ENCODE measurements around the gene ATG4C.
"Not testable (repeated sequence)": the region's sequence is repeated elsewhere in the genome, so short reads cannot be mapped to it uniquely, and the experiment has no call there.

The ATG4C gene

DNA sequence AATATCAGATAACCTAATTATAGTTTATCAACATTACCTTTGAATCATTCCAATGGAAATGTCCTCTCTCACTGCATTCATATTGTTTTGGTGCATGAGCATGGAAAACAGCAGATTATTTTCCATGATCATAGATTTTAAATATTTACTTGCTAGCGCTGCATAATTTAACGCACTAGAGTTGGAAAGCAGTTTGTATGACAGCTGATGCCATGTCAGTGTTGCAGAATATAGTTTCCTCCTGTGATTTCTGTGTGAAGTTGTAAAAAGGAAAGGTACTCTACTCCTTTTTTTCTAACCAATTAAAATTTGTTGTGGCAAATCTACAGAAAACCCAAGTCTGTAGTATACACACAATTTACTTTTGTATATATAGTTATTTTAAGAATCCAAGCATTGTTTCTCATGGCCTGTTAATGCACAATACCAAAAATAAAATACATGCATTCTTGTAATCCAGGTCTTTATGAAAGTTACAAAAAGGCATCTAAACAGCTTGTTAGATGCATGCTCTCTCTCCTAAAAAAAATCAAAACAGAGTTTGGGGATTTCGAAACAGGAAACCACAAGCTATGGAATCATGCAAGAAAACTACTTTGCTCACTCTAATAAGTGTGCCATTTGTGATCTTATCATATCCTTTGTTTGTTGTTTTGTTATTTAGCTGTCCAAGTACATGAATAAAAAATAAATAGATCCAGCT, 1.9 kb upstream of the ATG4C start:
- no peaks in the 10 kb centered on the region for H4K20me1 ChIP-seq (ENCODE audit: insufficient read depth, low read length)
- H3K9me2 ChIP-seq (ENCODE audit: low read depth, low read length) = no peaks in the 10 kb centered on the region
- no peak overlapping the region for H3K27ac ChIP-seq (ENCODE audit: low read depth, low read length, poor library complexity, severe bottlenecking)

DNA sequence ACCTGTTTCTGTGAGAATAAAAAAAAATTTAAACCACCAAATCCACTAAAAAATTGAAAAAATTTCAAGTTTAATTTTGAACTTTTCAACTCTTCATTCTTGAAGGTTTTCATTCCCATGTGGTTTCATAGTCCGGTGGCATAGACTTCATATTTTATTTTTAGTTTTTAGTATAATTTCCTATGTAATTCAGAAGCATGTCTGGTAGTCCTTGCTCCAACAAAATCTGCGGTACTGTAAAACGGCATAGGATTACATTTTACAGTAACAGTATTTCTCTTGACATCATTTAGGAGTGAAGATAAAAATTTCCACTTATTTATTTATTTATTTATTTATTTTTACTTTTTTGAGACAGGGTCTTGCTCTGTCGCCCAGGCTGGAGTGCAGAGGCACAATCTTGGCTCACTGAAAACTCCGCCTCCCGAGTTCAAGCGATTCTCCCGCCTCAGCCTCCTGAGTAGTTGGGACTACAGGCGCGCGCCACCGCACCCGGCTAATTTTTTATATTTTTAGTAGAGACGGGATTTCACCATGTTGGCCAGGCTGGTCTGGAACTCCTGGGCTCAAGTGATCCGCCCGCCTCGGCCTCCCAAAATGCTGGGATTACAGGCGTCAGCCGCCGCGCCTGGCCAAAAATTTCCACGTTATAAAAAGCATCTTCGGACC, 1.3 kb upstream of the ATG4C start:
- not testable (repeated sequence) for H3F3A ChIP-seq (ENCODE audit: insufficient read depth, low read length); H3K27me3 ChIP-seq (ENCODE audit: insufficient read depth, low read length); H3K9me2 ChIP-seq (ENCODE audit: low read depth, low read length); H4K20me1 ChIP-seq (ENCODE audit: insufficient read depth, low read length); H3K9ac ChIP-seq (ENCODE audit: low read length); H3K27ac ChIP-seq (ENCODE audit: low read depth, low read length, poor library complexity, severe bottlenecking); H3K9me3 ChIP-seq (ENCODE audit: low read length); H2AFZ ChIP-seq (ENCODE audit: low read length); H3K36me3 ChIP-seq (ENCODE audit: insufficient read depth, low read length); H3K4me2 ChIP-seq (ENCODE audit: low read length)
- H3K4me1 ChIP-seq (ENCODE audit: insufficient read depth, low read length, severe bottlenecking) = peaks cover 30% of the 10 kb centered on the region
- peak overlapping the region; percentile 87 for H3K4me3 ChIP-seq (ENCODE audit: low read depth, low read length, poor library complexity, severe bottlenecking)
- peaks cover 31% of the 10 kb centered on the region for H3K79me2 ChIP-seq (ENCODE audit: insufficient read depth, low read length)

More for the DNA sequence above, 1.9 kb upstream of the ATG4C start:
- Histone ChIP-seq H3K9me3 (ENCODE audit: low read length) (no peaks in the 10 kb centered on the region), H3K4me3 (ENCODE audit: low read depth, low read length, poor library complexity, severe bottlenecking) (no peak overlapping the region), H2AFZ (ENCODE audit: low read length) (no peak overlapping the region; the same call in 1 of the 2 replicates), H3K4me2 (ENCODE audit: low read length) (no peak overlapping the region), H3F3A (ENCODE audit: insufficient read depth, low read length) (no peaks in the 10 kb centered on the region), H3K27me3 (ENCODE audit: insufficient read depth, low read length) (no peaks in the 10 kb centered on the region), H3K36me3 (ENCODE audit: insufficient read depth, low read length) (no peaks in the 10 kb centered on the region), H3K9ac (ENCODE audit: low read length) (no peak overlapping the region), H3K4me1 (ENCODE audit: insufficient read depth, low read length, severe bottlenecking) (peaks cover 24% of the 10 kb centered on the region), H3K79me2 (ENCODE audit: insufficient read depth, low read length) (peaks cover 24% of the 10 kb centered on the region)
- TF ChIP-seq, protein P1, sequence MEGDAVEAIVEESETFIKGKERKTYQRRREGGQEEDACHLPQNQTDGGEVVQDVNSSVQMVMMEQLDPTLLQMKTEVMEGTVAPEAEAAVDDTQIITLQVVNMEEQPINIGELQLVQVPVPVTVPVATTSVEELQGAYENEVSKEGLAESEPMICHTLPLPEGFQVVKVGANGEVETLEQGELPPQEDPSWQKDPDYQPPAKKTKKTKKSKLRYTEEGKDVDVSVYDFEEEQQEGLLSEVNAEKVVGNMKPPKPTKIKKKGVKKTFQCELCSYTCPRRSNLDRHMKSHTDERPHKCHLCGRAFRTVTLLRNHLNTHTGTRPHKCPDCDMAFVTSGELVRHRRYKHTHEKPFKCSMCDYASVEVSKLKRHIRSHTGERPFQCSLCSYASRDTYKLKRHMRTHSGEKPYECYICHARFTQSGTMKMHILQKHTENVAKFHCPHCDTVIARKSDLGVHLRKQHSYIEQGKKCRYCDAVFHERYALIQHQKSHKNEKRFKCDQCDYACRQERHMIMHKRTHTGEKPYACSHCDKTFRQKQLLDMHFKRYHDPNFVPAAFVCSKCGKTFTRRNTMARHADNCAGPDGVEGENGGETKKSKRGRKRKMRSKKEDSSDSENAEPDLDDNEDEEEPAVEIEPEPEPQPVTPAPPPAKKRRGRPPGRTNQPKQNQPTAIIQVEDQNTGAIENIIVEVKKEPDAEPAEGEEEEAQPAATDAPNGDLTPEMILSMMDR (IDR thresholded peaks at IDR 0.05; ENCODE audit: low read length) = no peak
- TF ChIP-seq EZH2 (IDR thresholded peaks at IDR 0.05; ENCODE audit: borderline replicate concordance, low read length) = no peak

DNA sequence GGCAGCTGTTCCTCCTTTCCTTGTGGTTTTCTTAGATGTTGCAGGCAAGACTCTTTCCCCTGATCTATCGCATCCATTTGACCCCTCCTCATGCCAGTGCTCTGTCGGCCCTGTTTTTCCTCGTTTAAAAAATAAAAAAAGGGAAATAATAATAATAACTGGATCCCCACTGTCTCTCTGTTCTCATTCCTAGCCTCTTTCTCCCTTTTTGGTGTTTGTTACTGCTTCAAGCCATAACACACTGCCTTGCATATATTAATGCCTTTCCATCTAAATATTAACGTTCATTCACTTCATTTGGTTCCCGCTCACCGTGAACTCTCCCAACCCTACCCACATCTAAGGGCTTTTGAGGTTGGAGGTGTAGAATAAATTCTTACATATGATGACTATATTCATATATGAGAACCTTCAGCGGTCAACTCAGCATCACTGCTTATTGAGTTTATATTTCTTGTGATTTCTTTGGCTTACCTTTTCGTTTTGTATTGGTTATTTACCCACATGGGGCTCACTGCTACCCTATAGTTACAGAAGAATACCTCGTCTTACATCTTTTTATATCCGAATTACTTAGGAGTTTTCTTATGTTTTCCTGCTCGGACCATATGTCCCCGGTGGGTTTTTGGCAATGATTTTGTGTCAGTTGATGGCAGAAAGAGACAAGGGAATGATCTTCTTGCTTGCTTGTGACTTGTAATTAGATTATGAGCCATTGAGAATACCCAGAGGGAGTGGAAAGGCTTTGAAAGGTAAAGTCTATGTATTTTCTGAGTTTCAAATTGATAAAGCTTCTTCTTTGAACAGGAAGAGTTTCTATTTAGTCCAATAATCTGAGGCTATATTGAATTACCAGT, 805 bp downstream of the ATG4C start:
- TF ChIP-seq, protein P1 (IDR thresholded peaks at IDR 0.05; ENCODE audit: low read length) = no peak
- no peaks in the 10 kb centered on the region for H3K27me3 ChIP-seq (ENCODE audit: insufficient read depth, low read length)
- H3K9me3 ChIP-seq (ENCODE audit: low read length) = no peaks in the 10 kb centered on the region
- H3F3A ChIP-seq (ENCODE audit: insufficient read depth, low read length) = no peaks in the 10 kb centered on the region
- 0 out of 2 replicates have a peak overlapping the region, but pooled peaks have one; percentile 48 for H2AFZ ChIP-seq (ENCODE audit: low read length)
- H3K4me1 ChIP-seq (ENCODE audit: insufficient read depth, low read length, severe bottlenecking) = peaks cover 30% of the 10 kb centered on the region
- H3K9ac ChIP-seq (ENCODE audit: low read length) = peak overlapping the region; percentile 94
- peak overlapping the region; percentile 82 for H3K27ac ChIP-seq (ENCODE audit: low read depth, low read length, poor library complexity, severe bottlenecking)
- H3K9me2 ChIP-seq (ENCODE audit: low read depth, low read length) = no peaks in the 10 kb centered on the region
- peak overlapping the region; percentile 87 for H3K4me3 ChIP-seq (ENCODE audit: low read depth, low read length, poor library complexity, severe bottlenecking)
- H3K79me2 ChIP-seq (ENCODE audit: insufficient read depth, low read length) = peaks cover 47% of the 10 kb centered on the region
- H4K20me1 ChIP-seq (ENCODE audit: insufficient read depth, low read length) = no peaks in the 10 kb centered on the region
- H3K36me3 ChIP-seq (ENCODE audit: insufficient read depth, low read length) = no peaks in the 10 kb centered on the region
- peak overlapping the region; percentile 88 for H3K4me2 ChIP-seq (ENCODE audit: low read length)
